ENCODE data around the gene MGAT2.
A peak's percentile ranks its signal among the peaks of the same experiment; 100 is the strongest.

MGAT2 gene

DNA sequence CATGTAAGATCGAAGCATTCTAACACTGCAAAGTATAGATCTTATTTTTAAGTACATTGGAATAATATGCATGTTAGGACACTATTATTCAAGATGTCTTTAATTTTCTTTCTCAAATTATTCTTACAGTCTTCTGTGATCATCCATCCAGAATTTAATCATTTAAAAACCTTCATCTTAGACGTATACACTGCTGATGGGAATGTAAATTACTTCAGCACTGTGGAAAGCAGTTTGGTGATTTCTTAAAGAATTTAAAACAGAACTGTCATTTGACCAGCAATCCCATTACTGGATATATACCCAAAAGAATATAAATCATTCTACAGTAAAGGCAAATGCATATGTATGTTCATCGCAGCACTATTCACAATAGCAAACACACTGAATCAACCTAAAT is 31.2 kb upstream of the MGAT2 start:
- TF ChIP-seq, protein P1, sequence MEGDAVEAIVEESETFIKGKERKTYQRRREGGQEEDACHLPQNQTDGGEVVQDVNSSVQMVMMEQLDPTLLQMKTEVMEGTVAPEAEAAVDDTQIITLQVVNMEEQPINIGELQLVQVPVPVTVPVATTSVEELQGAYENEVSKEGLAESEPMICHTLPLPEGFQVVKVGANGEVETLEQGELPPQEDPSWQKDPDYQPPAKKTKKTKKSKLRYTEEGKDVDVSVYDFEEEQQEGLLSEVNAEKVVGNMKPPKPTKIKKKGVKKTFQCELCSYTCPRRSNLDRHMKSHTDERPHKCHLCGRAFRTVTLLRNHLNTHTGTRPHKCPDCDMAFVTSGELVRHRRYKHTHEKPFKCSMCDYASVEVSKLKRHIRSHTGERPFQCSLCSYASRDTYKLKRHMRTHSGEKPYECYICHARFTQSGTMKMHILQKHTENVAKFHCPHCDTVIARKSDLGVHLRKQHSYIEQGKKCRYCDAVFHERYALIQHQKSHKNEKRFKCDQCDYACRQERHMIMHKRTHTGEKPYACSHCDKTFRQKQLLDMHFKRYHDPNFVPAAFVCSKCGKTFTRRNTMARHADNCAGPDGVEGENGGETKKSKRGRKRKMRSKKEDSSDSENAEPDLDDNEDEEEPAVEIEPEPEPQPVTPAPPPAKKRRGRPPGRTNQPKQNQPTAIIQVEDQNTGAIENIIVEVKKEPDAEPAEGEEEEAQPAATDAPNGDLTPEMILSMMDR (conservative IDR thresholded peaks at IDR 0.05; ENCODE audit: control insufficient read depth, insufficient read depth, low read depth, low read length) = no peak
- no peak for DNase-seq (ENCODE audit: low read depth)
- H3K4me3 ChIP-seq (ENCODE audit: control insufficient read depth, low read depth, low read length) = no peak overlapping the region

DNA sequence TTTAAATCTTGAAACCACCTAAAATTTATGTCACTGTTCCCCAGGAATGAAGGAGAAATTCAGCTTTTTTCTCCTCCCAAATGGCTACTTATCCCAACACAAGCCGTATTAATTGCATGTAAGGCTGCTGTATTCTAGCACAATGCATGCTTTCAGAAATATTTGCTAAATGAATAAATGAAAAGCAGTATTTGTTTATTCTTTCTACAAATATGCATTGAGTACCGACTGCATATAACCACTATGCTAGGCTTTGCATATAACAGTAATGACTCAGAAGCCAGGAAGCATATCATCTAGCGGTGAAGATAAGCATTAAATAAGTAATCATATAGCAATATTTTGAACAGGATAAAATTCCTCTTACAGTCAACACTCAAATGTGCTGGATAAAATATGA is 27.6 kb upstream of the MGAT2 start:
- H3K4me3 ChIP-seq (ENCODE audit: control insufficient read depth, low read depth, low read length) = no peak overlapping the region
- DNase-seq (ENCODE audit: low read depth) = no peak

DNA sequence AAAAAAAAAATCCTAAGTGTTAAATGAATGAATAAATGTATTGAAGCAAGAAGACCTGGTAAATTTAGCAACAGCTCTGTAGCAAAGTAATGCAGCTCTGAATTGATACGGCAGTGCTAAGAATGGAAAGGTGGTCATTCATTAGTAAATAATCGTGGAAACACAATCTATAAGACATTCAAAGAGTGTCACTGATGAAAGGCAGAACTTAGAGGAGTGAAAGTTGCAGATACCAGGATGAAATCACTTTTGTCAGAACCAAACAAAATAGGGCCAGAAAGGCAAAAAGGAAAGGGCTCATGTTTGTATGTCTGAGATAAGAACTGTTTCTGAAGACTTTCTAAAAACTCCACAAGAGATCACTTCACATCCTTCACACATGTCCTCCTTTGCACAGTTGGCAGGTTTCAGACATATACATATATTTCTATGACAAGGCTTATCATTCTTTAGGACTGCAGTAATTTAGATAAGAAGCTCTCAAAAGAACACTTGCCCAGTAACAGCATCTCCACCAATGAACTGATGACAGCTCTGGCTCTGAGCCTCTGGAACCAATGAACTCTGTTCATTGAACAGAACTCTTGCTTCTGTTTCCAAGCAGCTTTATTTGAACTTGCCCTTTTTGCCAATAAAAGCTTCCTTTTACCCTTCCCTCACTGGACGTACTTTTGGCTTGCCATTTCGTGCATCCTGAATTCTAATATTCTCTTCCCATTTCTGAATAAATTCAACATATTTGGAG is 26.1 kb upstream of the MGAT2 start:
- peak; percentile 70 for DNase-seq (ENCODE audit: low read depth)
- TF ChIP-seq, protein P1 (conservative IDR thresholded peaks at IDR 0.05; ENCODE audit: control insufficient read depth, insufficient read depth, low read depth, low read length) = no peak
- no peak overlapping the region for H3K4me3 ChIP-seq (ENCODE audit: control insufficient read depth, low read depth, low read length)

More for the DNA sequence above, 27.6 kb upstream of the MGAT2 start:
- TF ChIP-seq, protein P1 (conservative IDR thresholded peaks at IDR 0.05; ENCODE audit: control insufficient read depth, insufficient read depth, low read depth, low read length) = no peak

DNA sequence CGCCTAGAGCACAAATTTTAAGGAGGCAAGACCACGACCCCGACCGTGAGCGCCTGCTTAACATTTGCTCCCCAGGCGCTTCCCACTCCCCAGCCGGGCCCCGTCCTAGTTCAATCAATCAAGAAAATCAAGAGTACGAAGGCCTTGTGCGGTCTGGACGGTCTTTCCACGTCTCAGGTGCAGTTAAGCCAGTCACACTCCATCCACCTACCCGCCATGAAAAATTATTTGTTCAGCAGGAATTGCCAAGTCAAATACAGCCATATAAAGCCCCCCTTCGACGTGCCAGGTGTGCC is 22.5 kb upstream of the MGAT2 start:
- TF ChIP-seq, protein P1 (conservative IDR thresholded peaks at IDR 0.05; ENCODE audit: control insufficient read depth, insufficient read depth, low read depth, low read length) = no peak
- DNase-seq (ENCODE audit: low read depth) = no peak
- peak overlapping the region; percentile 95 for H3K4me3 ChIP-seq (ENCODE audit: control insufficient read depth, low read depth, low read length)

DNA sequence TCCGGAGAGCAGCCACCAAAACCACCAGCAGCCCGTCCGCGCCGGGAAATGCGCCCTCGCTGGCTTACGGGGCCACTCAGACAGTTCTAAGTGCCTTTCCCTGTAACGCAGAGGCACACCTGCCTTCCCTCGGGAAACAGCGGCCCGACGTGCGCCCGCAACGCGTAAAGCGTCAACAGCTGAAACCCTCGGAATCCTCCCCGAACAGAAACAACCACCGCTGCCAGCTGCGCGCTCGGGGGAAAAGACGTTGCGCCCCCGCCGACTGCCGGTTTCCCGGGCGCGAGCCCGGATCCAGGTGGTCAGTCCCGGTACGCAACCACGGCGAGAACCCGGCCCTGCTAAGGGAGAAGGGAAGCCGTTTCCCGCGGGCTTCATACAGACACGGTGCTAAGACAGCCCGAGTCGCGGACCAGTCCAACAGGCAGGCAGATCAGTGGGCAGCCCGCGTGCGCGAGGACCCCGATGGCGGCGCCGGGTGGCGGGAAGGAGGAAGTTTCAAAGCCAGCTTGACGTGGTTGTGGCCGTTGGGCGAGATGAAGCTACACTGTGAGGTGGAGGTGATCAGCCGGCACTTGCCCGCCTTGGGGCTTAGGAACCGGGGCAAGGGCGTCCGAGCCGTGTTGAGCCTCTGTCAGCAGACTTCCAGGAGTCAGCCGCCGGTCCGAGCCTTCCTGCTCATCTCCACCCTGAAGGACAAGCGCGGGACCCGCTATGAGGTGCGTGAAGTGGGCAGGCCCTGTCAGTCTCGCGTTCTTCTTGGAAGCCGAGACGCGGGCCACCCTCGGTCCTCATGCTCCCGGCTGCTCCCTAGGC is 21.9 kb upstream of the MGAT2 start, which contains the start of gene LRR1:
TSS of gene LRR1 (plus strand) at position 456 of the 816 bp plus-strand sequence. CDS start at position 537, 81 bp downstream.
- peak within 1 kb of the TSS; percentile 95 for H3K4me3 ChIP-seq (ENCODE audit: control insufficient read depth, low read depth, low read length)
- DNase-seq (ENCODE audit: low read depth) = peak; percentile 86
- TF ChIP-seq, protein P1 (conservative IDR thresholded peaks at IDR 0.05; ENCODE audit: control insufficient read depth, insufficient read depth, low read depth, low read length) = no peak

DNA sequence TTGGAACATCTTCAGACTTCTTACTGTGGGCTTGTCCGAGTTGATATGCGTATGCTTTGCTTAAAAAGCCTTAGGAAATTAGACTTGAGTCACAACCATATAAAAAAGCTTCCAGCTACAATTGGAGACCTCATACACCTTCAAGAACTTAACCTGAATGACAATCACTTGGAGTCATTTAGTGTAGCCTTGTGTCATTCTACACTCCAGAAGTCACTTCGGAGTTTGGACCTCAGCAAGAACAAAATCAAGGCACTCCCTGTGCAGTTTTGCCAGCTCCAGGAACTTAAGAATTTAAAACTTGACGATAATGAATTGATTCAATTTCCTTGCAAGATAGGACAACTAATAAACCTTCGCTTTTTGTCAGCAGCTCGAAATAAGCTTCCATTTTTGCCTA is 13.0 kb upstream of the MGAT2 start:
- no peak for DNase-seq (ENCODE audit: low read depth)
- TF ChIP-seq, protein P1 (conservative IDR thresholded peaks at IDR 0.05; ENCODE audit: control insufficient read depth, insufficient read depth, low read depth, low read length) = no peak
- H3K4me3 ChIP-seq (ENCODE audit: control insufficient read depth, low read depth, low read length) = no peak overlapping the region
